IMR-90 (cell line): ENCODE results near the gene SAMD8. TPM values are rescaled to one million over a fixed set of nuclear protein-coding genes. Genes with fewer than 3 reads are reported as not detected.
A peak's percentile ranks its signal among the peaks of the same experiment; 100 is the strongest.

Source experiments
- ATAC-seq: fragments of 200-7000 bp; cut with Tn5 transposase; 2 replicates; pipeline ENCODE4 v1.9.1; 2020; ENCODE audit warnings: low read depth, mild to moderate bottlenecking, moderate library complexity
- BruUV-seq: library from RNA; stranded (reverse); fragments of 400-500 nt; replicated peaks from 2 replicates; lab custom pipeline; 2021; lab: Mats Ljungman, UMichigan
- CTCF ChIA-PET: fragments of 300-600 bp; formaldehyde crosslinking; extraction: SDS; loops from one replicate; lab custom pipeline; 2021; ENCODE audit warnings: antibody characterized with exemption; lab: Yijun Ruan, JAX
- POLR2A ChIA-PET: fragments of 300-600 bp; sonication (Branson Sonifier 250); formaldehyde crosslinking; loops from one replicate; lab custom pipeline; 2022; ENCODE audit warnings: antibody characterized with exemption; ENCODE audit not compliant: unreplicated experiment; lab: Charles Lee
- DNase-seq: peaks from one replicate; pipeline ENCODE4 v3.0.0; 2013
- H2AFZ ChIP-seq: replicated peaks from 2 replicates; pipeline ENCODE3; 2013; ENCODE audit warnings: low read length, mild to moderate bottlenecking; ENCODE audit not compliant: poor library complexity
- H2AK5ac ChIP-seq: 2 replicates; pipeline ENCODE4 v1.6.1; 2013; ENCODE audit warnings: low read depth, low read length, inconsistent platforms
- H2AK9ac ChIP-seq: replicated peaks from 2 replicates; pipeline ENCODE3; 2013; ENCODE audit warnings: mild to moderate bottlenecking, low read depth, low read length, moderate library complexity; ENCODE audit not compliant: poor library complexity
- H2BK120ac ChIP-seq: 2 replicates; pipeline ENCODE4 v1.6.1; 2013; ENCODE audit warnings: low read depth, low read length, inconsistent platforms
- H2BK15ac ChIP-seq: 3 replicates; pipeline ENCODE4 v1.6.1; 2013; ENCODE audit warnings: low read depth, low read length, inconsistent platforms
- H2BK20ac ChIP-seq: 2 replicates; pipeline ENCODE4 v1.6.1; 2013; ENCODE audit warnings: low read depth, mild to moderate bottlenecking, inconsistent platforms, low read length, moderate library complexity
- H2BK5ac ChIP-seq: 2 replicates; pipeline ENCODE4 v1.6.1; 2013; ENCODE audit warnings: mild to moderate bottlenecking, low read depth, low read length, inconsistent platforms; ENCODE audit not compliant: poor library complexity, severe bottlenecking
- H3K14ac ChIP-seq: replicated peaks from 2 replicates; pipeline ENCODE4 v1.6.1; 2013; ENCODE audit warnings: low read depth, low read length, inconsistent platforms
- H3K18ac ChIP-seq: 2 replicates; pipeline ENCODE4 v1.6.1; 2013; ENCODE audit warnings: low read depth, low read length, control low read depth
- H3K23ac ChIP-seq: 2 replicates; pipeline ENCODE4 v1.6.1; 2013; ENCODE audit warnings: low read depth, low read length, inconsistent platforms
- H3K27ac ChIP-seq: 2 replicates; pipeline ENCODE4 v1.5.1; 2013; ENCODE audit warnings: mild to moderate bottlenecking, control low read depth, low read length; ENCODE audit not compliant: insufficient read depth
- H3K27me3 ChIP-seq: 2 replicates; pipeline ENCODE4 v1.6.1; 2013; ENCODE audit warnings: low read length; ENCODE audit not compliant: control insufficient read depth, insufficient read depth
- H3K36me3 ChIP-seq: 2 replicates; pipeline ENCODE4 v1.6.1; 2013; ENCODE audit warnings: low read length, mixed read lengths; ENCODE audit not compliant: control insufficient read depth, insufficient read depth
- H3K4ac ChIP-seq: 2 replicates; pipeline ENCODE4 v1.6.1; 2013; ENCODE audit warnings: low read depth, low read length, inconsistent platforms
- H3K4me1 ChIP-seq: 2 replicates; pipeline ENCODE4 v1.6.1; 2013; ENCODE audit warnings: low read length, mixed read lengths; ENCODE audit not compliant: control insufficient read depth, insufficient read depth
- H3K4me2 ChIP-seq: 2 replicates; pipeline ENCODE4 v1.6.1; 2013; ENCODE audit warnings: low read depth, mild to moderate bottlenecking, control low read depth, low read length, moderate library complexity
- H3K4me3 ChIP-seq: 2 replicates; pipeline ENCODE4 v1.5.1; 2013; ENCODE audit warnings: low read depth, mild to moderate bottlenecking, control low read depth, low read length, moderate library complexity; ENCODE audit not compliant: insufficient read depth
- H3K56ac ChIP-seq: 2 replicates; pipeline ENCODE4 v1.6.1; 2013; ENCODE audit warnings: low read length, inconsistent platforms; ENCODE audit not compliant: insufficient read depth; ENCODE audit errors: extremely low read depth
- H3K79me1 ChIP-seq, 2 experiments: 2 replicates each; pipeline ENCODE4 v1.6.1; 2013; ENCODE audit warnings: low read length in 2 of 2, inconsistent platforms in 1 of 2, low read depth in 1 of 2
- H3K9ac ChIP-seq: 2 replicates; pipeline ENCODE4 v1.6.1; 2013; ENCODE audit warnings: low read depth, low read length, control low read depth
- H3K9me1 ChIP-seq: 2 replicates; pipeline ENCODE4 v1.6.1; 2013; ENCODE audit warnings: low read length, inconsistent platforms; ENCODE audit not compliant: insufficient read depth
- H3K9me3 ChIP-seq: 2 replicates; pipeline ENCODE4 v1.6.1; 2013; ENCODE audit warnings: low read length; ENCODE audit not compliant: control insufficient read depth, insufficient read depth
- H4K20me1 ChIP-seq: 2 replicates; pipeline ENCODE4 v1.6.1; 2013; ENCODE audit warnings: low read length, inconsistent platforms; ENCODE audit not compliant: insufficient read depth
- H4K5ac ChIP-seq: 2 replicates; pipeline ENCODE4 v1.6.1; 2013; ENCODE audit warnings: mild to moderate bottlenecking, low read depth, low read length, control low read depth
- H4K8ac ChIP-seq, 2 experiments: 2 replicates each; pipeline ENCODE4 v1.6.1; 2013; ENCODE audit warnings: low read depth in 2 of 2, low read length in 2 of 2, control low read depth in 1 of 2, inconsistent platforms in 1 of 2
- H4K91ac ChIP-seq: 2 replicates; pipeline ENCODE4 v1.6.1; 2013; ENCODE audit warnings: low read depth, low read length, inconsistent platforms; ENCODE audit not compliant: insufficient read depth
- BHLHE40 ChIP-seq: fragments of 150-350 bp; IDR thresholded peaks from 2 replicates; pipeline ENCODE4 v1.6.1; 2016; ENCODE audit warnings: mild to moderate bottlenecking, low read depth, low read length
- CEBPB ChIP-seq: IDR thresholded peaks from 2 replicates; pipeline ENCODE4 v1.6.1; 2012; ENCODE audit warnings: low read depth, low read length, improper control_type of control experiment
- MAZ ChIP-seq: IDR thresholded peaks from 2 replicates; pipeline ENCODE4 v1.6.1; 2012; ENCODE audit warnings: low read depth, mild to moderate bottlenecking, low read length, improper control_type of control experiment, moderate library complexity, borderline replicate concordance
- MXI1 ChIP-seq: IDR thresholded peaks from 2 replicates; pipeline ENCODE4 v1.6.1; 2012; ENCODE audit warnings: low read depth, mild to moderate bottlenecking, low read length, moderate library complexity, borderline replicate concordance
- NFE2L2 ChIP-seq: fragments of 150-350 bp; IDR thresholded peaks from 2 replicates; pipeline ENCODE4 v1.6.1; 2016; ENCODE audit warnings: low read depth, mild to moderate bottlenecking, low read length
- RFX5 ChIP-seq: IDR thresholded peaks from 2 replicates; pipeline ENCODE4 v1.8.0; 2012; ENCODE audit warnings: low read depth, mild to moderate bottlenecking, low read length, moderate library complexity
- WGBS, 2 experiments: methylation state at CpG; one replicate each; pipeline versions ENCODE4 v1.1.5 to v1.1.7; 2013; ENCODE audit warnings: missing lambda C conversion rate in 2 of 2; ENCODE audit not compliant: insufficient read length in 1 of 2; ENCODE audit errors: extremely low coverage in 2 of 2; 5-methylcytosine and 5-hydroxymethylcytosine counted together
- dilution Hi-C: fragments of 300-500 bp; cut with HindIII; formaldehyde crosslinking; loops from one replicate; pipeline ENCODE4 v1.14.3; 2018; ENCODE audit warnings: low sequenced_read_pairs; ENCODE audit not compliant: unreplicated experiment
- in situ Hi-C: fragments of 300-500 bp; cut with MboI; formaldehyde crosslinking; loops from 3 replicates; pipeline ENCODE4 v1.14.3; 2019; ENCODE audit warnings: low sequenced_read_pairs, inconsistent platforms, mixed read lengths
- intact Hi-C: fragments of 100-400 bp; cut with micrococcal nuclease; formaldehyde crosslinking; loops from 2 replicates; pipeline ENCODE4 v1.10.0; 2022
- polyA plus RNA-seq, 3 experiments: library from polyadenylated mRNA; depleted of rRNA; stranded (reverse); fragments of >200 nt; gene quantifications; 2 replicates each; pipeline ENCODE4 v1.2.3, GENCODE V29; 2012; ENCODE audit warnings: low replicate concordance in 1 of 3
- total RNA-seq: library from RNA; depleted of rRNA; stranded (reverse); fragments of >200 nt; gene quantifications from 2 replicates; pipeline ENCODE4 v1.2.3, GENCODE V29; 2012
- TF ChIP-seq, protein P1 (sequence below): fragments of 150-350 bp; IDR thresholded peaks from 2 replicates; pipeline ENCODE4 v1.6.1; 2017; ENCODE audit warnings: mild to moderate bottlenecking, antibody characterized with exemption, low read length, low read depth
- TF ChIP-seq, protein P2 (sequence below): fragments of 150-350 bp; IDR thresholded peaks from 2 replicates; pipeline ENCODE4 v1.6.1; 2016; ENCODE audit warnings: low read depth, mild to moderate bottlenecking, low read length, moderate library complexity, borderline replicate concordance

SAMD8 gene
- total and polyA plus RNA-seq, 2 of the 4 experiments (the other 2 are of a cell fraction), result 10.1 to 28.7 TPM

- Histone ChIP-seq H3K4me2 (no peak overlapping the region), H4K20me1 (peaks cover 61% of the 10 kb centered on the region), H4K91ac (no peak overlapping the region), H2BK120ac (no peak overlapping the region), H3K27ac (no peak overlapping the region), H3K18ac (no peak overlapping the region), H3K56ac (no peak overlapping the region), H2AK9ac (no peak overlapping the region), H3K79me1 (peaks cover 10 to 64% of the 10 kb centered on the region in 2 experiments; a peak in 3 of 4 replicates), H2AK5ac (no peak overlapping the region), H3K9ac (no peak overlapping the region), H2BK15ac (no peak overlapping the region), H3K23ac (peak overlapping the region; percentile 79; the same call in 1 of the 2 replicates), H3K4ac (no peak overlapping the region), H4K8ac (no peak overlapping the region; a peak in 1 of 4 replicates), H3K14ac (peak overlapping the region; percentile 17; the same call in 1 of the 2 replicates), H2AFZ (no peak overlapping the region), H3K9me1 (peaks cover 13% of the 10 kb centered on the region), H3K36me3 (no peaks in the 10 kb centered on the region), H3K27me3 (no peaks in the 10 kb centered on the region), H3K4me3 (no peak overlapping the region), H3K4me1 (peaks cover 7% of the 10 kb centered on the region), H4K5ac (no peak overlapping the region), H2BK5ac (no peak overlapping the region), H3K9me3 (no peaks in the 10 kb centered on the region), H2BK20ac (no peak overlapping the region)
- BruUV-seq, result no TSS peak
- dilution Hi-C loops (no loop called here), intact Hi-C loops (no loop called here), in situ Hi-C loops (no loop called here)
- DNase-seq (peak; percentile 43), ATAC-seq (no peak)
- POLR2A ChIA-PET, result no interaction called here
- no peak for TF ChIP-seq MAZ
- TF ChIP-seq, protein P1, sequence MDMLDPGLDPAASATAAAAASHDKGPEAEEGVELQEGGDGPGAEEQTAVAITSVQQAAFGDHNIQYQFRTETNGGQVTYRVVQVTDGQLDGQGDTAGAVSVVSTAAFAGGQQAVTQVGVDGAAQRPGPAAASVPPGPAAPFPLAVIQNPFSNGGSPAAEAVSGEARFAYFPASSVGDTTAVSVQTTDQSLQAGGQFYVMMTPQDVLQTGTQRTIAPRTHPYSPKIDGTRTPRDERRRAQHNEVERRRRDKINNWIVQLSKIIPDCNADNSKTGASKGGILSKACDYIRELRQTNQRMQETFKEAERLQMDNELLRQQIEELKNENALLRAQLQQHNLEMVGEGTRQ, result no peak
- peak; percentile 3; the same call in 1 of the 2 replicates for TF ChIP-seq CEBPB
- no peak for TF ChIP-seq MXI1
- TF ChIP-seq BHLHE40, result no peak
- TF ChIP-seq, protein P2, sequence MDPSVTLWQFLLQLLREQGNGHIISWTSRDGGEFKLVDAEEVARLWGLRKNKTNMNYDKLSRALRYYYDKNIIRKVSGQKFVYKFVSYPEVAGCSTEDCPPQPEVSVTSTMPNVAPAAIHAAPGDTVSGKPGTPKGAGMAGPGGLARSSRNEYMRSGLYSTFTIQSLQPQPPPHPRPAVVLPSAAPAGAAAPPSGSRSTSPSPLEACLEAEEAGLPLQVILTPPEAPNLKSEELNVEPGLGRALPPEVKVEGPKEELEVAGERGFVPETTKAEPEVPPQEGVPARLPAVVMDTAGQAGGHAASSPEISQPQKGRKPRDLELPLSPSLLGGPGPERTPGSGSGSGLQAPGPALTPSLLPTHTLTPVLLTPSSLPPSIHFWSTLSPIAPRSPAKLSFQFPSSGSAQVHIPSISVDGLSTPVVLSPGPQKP, result no peak
- TF ChIP-seq RFX5, result no peak
- no peak for TF ChIP-seq NFE2L2
- CTCF ChIA-PET, result interaction anchor here (0.7 to 1.8 kb wide), 3 partner anchors 121 to 1178 kb away, joined by 3 to 6 read pairs (median 5); partner anchors contain the start of gene COMTD1
- no CpG with 5 or more reads among the region's 2 CpGs for WGBS, 2 experiments
These were observed 3.7 kb downstream of the SAMD8 start for GRCh38 chr10:75115137-75115536.
